ENCODE measurements around the gene CD69.

Gene CD69

DNA sequence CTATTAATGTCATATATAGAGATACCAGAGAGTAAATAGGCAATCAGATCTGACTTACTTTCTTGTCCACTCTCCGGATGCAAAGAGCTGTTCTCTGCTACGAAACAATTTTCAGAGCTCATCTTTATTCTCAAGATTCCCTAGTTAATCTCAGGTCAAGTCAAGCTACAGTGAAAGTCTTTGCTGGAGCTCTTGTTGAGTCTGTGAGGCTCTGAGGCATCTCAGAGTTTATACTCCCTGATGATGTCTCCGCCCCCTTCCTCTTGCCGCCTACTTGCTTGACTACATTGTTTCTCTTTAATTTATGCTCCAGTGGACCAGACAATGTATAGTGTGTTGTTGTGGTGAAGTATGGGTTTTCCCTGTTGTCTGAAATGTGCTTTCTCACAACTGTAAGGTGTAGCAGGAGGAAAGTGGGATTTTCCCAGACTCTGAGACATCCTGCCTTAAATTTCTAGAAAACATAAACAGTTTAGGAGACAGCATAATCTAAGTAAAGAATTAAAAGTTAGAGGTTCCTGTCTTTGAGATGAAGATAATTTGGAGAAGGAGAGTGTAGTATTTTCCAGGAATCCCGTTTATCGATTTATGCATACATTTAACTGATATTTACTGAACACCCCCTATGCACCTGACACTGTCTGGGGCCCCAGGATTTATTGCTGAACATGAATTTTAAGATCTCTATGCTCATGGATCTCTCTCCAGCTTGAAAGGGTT is at the start of gene CD69:
Gene CD69, minus strand, starts transcription at position 203 of the 720 bp plus-strand sequence. Its CDS starts 81 bp downstream, at position 122.
- peak; percentile 73 for DNase-seq

GRCh38 chr12:9809866-9810265 is 49.2 kb upstream of the CD69 start:
- no peak for DNase-seq

- DNase-seq = no peak
These were observed 48.6 kb upstream of the CD69 start for GRCh38 chr12:9809338-9809737.

DNA sequence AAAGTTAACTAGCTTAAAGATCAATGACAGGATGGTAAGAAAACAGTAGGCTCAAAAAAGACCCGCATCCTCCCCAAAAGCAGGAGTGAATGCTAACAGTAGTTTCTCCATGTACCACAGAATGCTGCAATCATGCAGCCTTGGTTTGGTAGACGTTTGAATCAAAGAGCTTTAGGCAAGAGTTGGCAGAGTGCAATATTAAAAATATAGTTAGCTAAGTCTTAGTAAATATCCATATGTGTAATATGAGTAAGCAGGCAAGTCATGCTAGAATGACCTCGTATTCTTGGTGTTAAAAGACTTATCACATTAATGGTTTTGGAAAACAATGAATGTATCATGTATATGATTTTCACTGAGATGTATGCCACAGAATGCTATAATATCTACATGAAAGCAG is 47.8 kb upstream of the CD69 start:
- no peak for DNase-seq

DNA sequence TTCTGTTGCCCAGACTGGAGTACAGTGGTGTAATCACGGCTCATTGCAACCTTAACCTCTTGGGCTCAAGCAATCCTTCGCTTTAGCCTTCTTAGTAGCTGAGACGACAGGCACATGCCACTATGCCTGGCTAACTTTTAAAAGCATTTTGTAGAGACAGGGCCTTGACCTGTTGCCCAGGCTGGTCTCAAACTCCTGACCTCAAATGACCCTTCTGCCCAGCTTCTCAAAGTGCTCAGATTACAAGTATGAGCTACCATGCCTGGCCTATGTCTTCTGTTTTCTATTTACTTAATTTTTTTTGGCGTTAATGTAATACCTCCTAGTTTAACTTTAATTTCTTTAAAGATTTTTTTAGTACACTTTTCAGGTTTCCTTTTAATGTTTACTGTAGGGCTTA is 46.0 kb upstream of the CD69 start:
- DNase-seq = no peak

DNA sequence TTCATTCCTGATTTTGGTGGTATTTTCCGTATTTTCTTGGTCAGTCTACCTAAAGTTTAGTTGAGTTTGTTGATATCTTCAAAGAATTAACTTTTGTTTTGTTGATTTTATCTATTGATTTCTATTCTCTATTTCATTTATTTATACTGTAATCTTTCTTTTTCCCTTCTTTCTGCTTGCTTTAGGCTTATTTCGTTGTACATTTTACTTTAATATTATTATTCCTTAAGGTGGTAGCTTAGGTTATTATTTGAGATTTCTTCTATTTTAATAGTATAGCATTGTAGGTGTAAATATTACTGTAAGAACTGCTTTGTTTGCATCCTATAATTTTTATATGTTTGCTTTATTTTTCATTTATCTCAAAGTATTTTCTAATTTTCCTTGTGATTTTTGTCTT is 45.2 kb upstream of the CD69 start:
- no peak for DNase-seq

GRCh38 chr12:9799961-9800360 is 39.3 kb upstream of the CD69 start:
- DNase-seq = no peak

GRCh38 chr12:9797722-9798619 is 37.3 kb upstream of the CD69 start:
- DNase-seq = peak; percentile 60

DNA sequence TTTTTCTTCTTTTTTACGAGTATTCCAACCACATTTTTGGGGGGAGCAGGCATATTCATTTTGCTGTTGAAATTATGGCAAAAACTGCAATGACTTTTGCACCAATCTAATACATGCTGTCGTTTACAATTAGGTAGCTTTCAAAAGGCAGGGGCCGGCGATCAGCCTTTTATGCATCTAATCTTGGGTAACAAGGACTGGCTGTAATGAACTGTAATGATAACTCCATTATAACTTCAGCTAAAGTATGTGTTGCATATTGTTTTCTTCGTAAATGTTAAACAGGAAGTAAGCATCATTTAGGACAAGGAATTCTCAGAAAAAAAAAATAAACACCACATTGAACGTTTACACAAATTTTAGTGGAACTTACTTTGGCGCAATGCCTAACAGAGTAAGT is 36.3 kb upstream of the CD69 start:
- no peak for DNase-seq

- DNase-seq = no peak
These were observed 35.6 kb upstream of the CD69 start for GRCh38 chr12:9796346-9796745.

DNA sequence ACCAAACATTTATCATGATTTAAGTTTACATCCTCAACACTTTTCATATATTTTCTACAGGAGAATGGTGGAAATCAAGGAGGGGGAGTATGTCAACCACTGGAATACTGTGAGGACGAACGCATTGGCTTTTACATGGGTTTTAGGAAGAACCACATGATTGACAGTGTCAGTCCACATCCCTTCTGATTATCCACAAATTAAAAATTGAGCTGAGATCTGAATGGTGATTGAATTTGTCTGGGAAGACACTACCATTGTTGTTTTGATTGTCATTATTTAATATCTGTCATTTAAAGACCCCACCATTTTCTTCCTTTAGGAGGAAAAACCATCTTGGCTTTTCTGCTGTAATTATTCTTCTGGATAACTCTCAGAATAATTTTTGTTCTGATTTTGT is 35.2 kb upstream of the CD69 start:
- DNase-seq = no peak

GRCh38 chr12:9794484-9795093 is 33.9 kb upstream of the CD69 start:
- no peak for DNase-seq

DNA sequence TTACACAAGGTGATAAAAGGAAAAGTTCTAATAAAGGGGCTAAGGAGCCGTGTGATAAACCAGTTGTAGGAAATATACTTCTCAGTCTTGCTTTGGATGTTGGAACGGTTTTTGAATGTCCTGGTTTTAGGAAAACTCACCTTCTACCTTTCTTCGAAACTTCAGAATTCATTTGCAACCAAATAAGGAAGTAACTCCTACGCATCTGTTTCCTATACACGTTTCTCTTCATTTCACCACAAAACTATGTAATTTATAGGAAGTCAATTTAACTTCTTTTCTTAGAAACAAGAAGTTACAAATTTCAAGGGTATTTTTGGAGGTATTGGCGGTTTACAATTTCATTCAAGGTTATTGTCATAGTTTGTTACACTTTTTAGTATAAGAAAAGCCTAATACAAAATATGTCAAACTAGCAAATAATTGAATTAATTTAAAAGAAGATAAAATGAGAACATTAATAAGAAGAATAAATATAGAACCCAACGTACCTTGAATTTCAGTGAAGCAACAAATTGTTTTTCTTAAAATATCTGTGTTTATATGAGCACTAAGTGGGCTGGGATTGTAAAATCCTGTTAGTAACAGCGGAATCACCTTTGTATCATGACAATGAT is 33.2 kb upstream of the CD69 start:
- DNase-seq = no peak

DNA sequence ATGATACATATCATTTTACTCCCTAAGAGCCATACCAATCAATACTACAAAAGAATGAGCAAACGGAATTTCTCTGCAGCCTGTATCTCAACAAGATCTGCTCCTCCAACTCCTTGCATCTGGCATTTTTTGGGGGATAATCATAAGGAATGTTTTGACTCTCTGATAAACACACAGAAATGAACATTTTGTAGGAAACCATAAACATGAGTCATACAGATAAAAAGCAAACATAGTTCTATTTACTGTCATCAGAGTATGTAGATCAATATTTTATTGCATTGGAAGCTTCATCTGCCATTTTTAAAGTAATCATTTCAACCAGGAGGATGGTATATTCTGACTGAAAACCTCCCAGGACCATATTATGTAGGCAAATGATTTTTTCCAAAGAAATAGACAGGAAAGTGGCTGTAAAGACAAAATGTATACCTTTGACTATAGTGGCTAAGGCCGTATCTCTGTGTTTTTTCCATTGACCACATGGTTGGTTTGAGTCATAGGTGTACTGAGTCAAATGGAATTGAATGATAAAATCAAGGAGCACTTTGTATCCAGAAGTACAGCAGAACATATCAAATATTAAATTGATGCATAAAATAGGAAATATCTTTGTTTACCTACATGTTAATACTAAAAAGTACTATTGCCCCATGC is 32.4 kb upstream of the CD69 start:
- no peak for DNase-seq

- no peak for DNase-seq
These were observed 31.6 kb upstream of the CD69 start for GRCh38 chr12:9792185-9792900.

DNA sequence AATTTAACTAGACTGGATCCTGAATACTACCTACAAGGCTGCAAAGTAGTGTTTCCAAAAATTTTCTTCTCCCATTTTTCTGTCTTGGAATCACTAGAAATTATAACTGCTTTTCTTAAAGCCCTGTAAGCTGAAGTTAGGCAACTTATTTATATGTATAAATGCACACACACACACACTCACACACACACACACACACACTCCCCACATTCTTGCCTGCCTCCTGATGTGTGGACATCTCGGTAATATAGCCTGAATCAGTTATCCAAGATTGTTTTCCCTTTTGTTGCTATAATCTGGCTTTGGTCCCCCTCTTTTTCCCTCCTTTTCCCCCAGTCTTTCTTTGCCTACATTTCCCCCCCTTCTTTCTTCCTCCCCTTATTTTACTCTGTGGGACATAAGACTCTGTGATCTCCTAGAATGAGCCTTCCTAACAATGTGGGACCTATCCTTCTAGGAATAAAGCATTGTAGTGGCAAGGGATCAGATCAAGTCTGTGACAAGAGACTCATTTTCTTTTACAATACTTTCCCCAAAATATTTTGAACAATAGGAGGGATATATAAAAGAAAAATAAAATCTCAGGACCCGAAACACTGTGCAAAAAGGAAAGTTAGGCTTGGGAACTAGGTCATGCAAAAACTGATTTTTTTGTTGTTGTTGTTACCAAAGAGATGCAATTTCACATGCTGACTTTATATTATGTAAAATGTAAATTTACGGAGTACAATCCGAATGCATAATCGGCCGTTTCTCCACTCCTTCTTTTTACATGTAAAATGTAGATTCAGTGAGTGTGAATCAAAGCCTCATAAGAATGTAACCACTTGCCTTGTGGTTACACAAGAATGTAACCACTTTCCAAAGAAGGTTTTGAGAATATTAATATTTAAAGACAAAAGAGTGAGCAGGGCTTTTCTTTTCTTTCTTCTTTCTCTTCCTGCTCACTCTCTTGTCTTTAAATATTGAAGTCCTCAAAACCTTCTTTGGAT is 26.3 kb upstream of the CD69 start:
- no peak for DNase-seq

- no peak for DNase-seq
These were observed 24.1 kb upstream of the CD69 start for GRCh38 chr12:9784816-9785215.

DNA sequence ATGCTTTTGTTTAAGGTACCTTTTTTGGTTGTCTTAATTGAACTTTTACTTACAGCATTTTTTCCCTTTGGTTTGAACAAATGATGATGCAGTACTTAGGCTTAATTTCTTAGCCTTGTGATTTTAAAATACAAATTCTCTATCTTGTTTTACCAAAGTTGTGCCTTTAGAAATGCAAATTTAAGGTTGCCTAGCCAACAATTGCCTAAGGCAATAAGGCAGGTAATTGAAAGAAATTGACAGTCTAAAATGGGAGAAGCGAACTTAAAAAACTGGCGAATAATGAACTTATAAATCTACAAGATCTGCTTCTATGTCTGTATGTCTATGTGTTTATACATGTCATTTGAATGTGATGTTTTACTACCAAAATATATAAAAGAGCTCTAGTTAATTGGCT is 23.6 kb upstream of the CD69 start:
- DNase-seq = no peak

- no peak for DNase-seq
These were observed 22.1 kb upstream of the CD69 start for GRCh38 chr12:9782547-9783382.

DNA sequence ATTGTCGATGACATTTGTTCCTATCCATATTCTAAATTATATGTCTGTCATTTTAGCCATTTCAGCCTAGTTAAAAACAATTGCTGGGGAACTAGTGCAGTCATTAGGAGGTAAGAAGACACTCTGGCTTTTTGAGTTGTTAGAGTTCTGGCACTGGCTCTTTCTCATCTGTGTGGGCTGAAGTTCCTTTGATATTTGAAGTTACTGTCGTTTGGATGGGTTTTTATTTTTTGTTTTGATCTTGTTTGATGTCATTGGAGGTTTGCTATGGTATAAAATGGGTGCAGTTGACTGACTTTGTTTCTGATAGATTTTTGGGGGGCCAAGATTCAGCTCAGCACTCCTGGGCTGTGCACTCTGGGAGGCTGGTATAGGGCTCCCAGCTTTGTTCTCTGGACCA is 20.7 kb upstream of the CD69 start:
- DNase-seq = no peak
